ENCODE results near the gene CEP44. TPM values are rescaled to one million over a fixed set of nuclear protein-coding genes. Genes with fewer than 3 reads are reported as not detected.

Gene CEP44
- total RNA-seq, 8 experiments from 2014 or later: 7.4 to 20.8 (median 17.9) TPM

- Histone ChIP-seq H3K4me1 (replicated peaks in 1 of 2) (no peaks in the 10 kb centered on the region), H3K27ac (no peak overlapping the region), H3K4me3 (no peak overlapping the region)
- WGBS, 10 experiments: 20 to 92% (median 37%) methylated on average over 1 of the region's 1 CpG; no CpG with 5 or more reads in 6 of the 10 experiments
- in situ Hi-C loops (cut with MboI; ENCODE audit: low pct_unique_long_range_greater_than_20kb in 2 of 9, low sequenced_read_pairs in 9 of 9, unreplicated experiment in 9 of 9): loop anchor here in 1 of 9 experiments (25.0 kb wide), 1 partner anchor 304 kb away; no protein-coding TSS in a partner anchor
- ATAC-seq (replicated peaks in 6 of 8): no peak
Measured at GRCh38 chr4:174316546-174316945, 32.8 kb downstream of the CEP44 start.

DNA sequence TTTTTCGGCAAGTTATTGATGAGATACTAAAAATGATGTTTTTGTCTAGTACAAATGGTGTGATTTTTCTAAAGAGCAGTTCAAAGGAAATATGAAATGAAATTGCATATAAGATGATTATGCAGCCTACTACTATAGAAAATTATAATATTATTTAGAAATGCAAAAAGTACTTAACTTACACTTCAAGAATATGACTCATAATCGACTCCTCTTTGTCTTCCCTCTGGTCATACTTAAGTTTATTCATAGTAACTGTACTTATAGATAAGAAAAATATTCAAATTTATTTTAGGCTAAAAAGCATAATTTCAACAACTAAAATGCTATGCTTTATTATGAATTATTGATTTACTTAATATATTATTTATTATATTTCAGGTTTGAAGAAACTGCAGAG lies 33.2 kb downstream of the CEP44 start:
- Histone ChIP-seq H3K4me3 (no peak overlapping the region), H3K27ac (no peak overlapping the region), H3K4me1 (replicated peaks in 1 of 2) (no peaks in the 10 kb centered on the region)
- no peak for ATAC-seq (replicated peaks in 6 of 8)
- in situ Hi-C loops (cut with MboI; ENCODE audit: low pct_unique_long_range_greater_than_20kb in 2 of 9, low sequenced_read_pairs in 9 of 9, unreplicated experiment in 9 of 9): loop anchor here in 1 of 9 experiments (25.0 kb wide), 1 partner anchor 305 kb away; no protein-coding TSS in a partner anchor
- WGBS, 10 experiments: 0 to 100% (median 50%) methylated on average over 1 to 2 of the region's 2 CpGs; no CpG with 5 or more reads in 1 of the 10 experiments

- no peak overlapping the region for H3K4me3 ChIP-seq
- in situ Hi-C loops (cut with MboI; ENCODE audit: low pct_unique_long_range_greater_than_20kb in 2 of 9, low sequenced_read_pairs in 9 of 9, unreplicated experiment in 9 of 9): loop anchor here in 1 of 9 experiments (25.0 kb wide), 1 partner anchor 305 kb away; no protein-coding TSS in a partner anchor
- no peak overlapping the region for H3K27ac ChIP-seq
- H3K4me1 ChIP-seq (replicated peaks in 1 of 2): no peaks in the 10 kb centered on the region
- no peak for ATAC-seq (replicated peaks in 6 of 8)
Measured at GRCh38 chr4:174317531-174317930, 33.8 kb downstream of the CEP44 start.

DNA sequence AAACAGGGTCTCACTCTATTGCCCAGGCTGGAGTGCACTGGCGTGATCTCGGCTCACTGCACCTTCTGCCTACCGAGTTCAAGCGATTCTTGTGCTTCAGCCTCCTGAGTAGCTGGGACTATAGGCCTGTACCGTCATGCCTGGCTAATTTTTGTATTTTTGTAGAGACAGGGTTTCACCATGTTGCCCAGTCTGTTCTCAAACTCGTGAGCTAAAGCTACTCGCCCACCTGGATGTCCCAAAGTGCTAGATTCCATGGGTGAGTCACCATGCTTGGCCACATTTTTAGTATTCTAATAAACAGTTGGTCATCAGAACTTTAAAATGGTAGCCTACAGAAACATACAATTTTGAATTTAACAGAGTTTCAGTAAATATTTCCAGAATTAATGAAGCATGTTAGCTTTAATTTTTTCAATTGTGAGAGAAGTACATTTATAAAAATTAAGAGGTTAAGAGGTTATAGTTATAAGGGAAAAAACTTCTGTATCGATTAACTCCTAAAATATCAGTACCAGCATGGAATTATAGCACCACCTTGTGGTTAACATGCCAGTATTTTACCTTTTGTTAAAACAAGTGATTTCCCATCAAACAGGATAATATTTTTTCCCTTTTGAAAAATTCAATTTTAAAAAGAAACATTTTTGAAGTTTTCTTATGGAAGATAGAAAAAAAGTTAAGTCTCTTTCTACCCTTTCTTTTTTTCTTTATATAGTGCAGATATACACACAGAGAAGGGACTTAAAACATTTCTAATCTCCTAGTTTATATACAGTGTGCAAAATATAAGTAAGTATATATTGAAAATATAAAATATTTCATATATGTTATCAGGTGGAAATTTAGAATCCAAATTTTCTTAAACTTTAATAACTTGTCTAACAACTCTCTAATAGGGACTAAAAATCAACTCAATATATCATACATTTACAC lies 35.4 kb downstream of the CEP44 start:
- WGBS, 10 experiments: 0 to 86% (median 69%) methylated on average over 1 to 8 of the region's 8 CpGs; no CpG with 5 or more reads in 1 of the 10 experiments
- no peak for ATAC-seq (replicated peaks in 6 of 8)
- H3K4me1 ChIP-seq (replicated peaks in 1 of 2): no peaks in the 10 kb centered on the region
- H3K27ac ChIP-seq: no peak overlapping the region
- in situ Hi-C loops (cut with MboI; ENCODE audit: low pct_unique_long_range_greater_than_20kb in 2 of 9, low sequenced_read_pairs in 9 of 9, unreplicated experiment in 9 of 9): loop anchor here in 1 of 9 experiments (25.0 kb wide), 1 partner anchor 307 kb away; no protein-coding TSS in a partner anchor
- H3K4me3 ChIP-seq: no peak overlapping the region

DNA sequence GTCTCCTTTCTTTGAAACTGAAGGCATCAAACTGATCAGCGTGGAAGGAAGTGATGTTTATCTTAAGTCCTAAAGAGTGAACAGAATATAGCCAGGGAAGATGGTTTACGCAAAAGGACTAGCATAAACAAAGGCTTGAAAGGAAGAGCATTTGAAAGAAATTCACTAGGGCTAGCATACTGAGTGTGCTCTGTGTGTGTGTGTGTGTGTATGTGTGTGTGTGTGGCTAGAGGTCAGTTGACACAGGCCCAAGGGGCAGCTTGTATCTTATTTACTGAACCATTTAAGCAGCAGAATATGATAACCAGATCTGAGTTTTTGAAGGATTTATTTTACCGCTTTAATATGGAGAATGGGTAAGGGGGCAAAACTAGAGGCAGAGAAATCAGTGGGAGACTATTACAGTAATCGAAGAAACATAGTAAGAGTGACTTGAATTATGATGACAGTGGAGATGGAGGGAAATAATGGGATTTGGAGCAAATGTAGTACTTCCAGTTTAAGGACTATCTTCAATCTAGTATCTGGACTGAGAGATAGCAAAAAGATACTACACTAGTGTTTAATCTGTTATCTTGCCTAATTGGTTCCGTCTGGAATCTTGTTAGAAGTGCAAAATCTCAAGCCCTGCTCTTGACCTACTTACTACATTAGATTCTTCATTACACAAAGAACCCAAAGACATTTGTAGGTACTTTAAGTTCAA lies 36.9 kb downstream of the CEP44 start:
- no peak overlapping the region for H3K4me3 ChIP-seq
- in situ Hi-C loops (cut with MboI; ENCODE audit: low pct_unique_long_range_greater_than_20kb in 2 of 9, low sequenced_read_pairs in 9 of 9, unreplicated experiment in 9 of 9): loop anchor here in 1 of 9 experiments (25.0 kb wide), 1 partner anchor 308 kb away; no protein-coding TSS in a partner anchor
- WGBS, 10 experiments: 83 to 100% (median 93%) methylated on average over 1 to 4 of the region's 5 CpGs; no CpG with 5 or more reads in 1 of the 10 experiments
- ATAC-seq (replicated peaks in 6 of 8): no peak
- no peak overlapping the region for H3K27ac ChIP-seq
- H3K4me1 ChIP-seq (replicated peaks in 1 of 2): no peaks in the 10 kb centered on the region

- no peaks in the 10 kb centered on the region for H3K4me1 ChIP-seq (replicated peaks in 1 of 2)
- in situ Hi-C loops (cut with MboI; ENCODE audit: low pct_unique_long_range_greater_than_20kb in 2 of 9, low sequenced_read_pairs in 9 of 9, unreplicated experiment in 9 of 9): loop anchor here in 1 of 9 experiments (25.0 kb wide), 1 partner anchor 312 kb away; no protein-coding TSS in a partner anchor
- WGBS, 10 experiments: 63 to 100% (median 100%) methylated on average over 1 of the region's 1 CpG; no CpG with 5 or more reads in 7 of the 10 experiments
- no peak for ATAC-seq (replicated peaks in 6 of 8)
- H3K27ac ChIP-seq: no peak overlapping the region
- no peak overlapping the region for H3K4me3 ChIP-seq
Measured at GRCh38 chr4:174324236-174324635, 40.5 kb downstream of the CEP44 start.

DNA sequence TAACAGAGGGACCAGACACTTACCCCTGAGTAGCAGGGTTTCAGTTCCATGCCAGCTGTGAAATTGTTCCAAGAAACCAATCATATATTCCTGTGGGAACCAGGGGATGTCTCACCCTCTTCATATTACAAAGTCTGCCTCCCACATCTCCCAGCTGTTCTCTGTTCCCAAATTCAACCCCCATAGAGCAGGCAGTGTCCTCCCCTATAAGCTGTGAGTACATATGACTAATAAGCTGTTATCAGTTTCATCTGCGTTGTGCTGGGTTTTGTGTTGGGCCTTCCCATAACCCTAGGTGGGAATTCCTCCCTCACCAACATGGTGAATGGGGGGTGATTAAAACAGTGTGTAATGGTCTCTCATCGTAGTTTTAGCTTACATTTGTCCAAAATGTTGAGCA lies 41.0 kb downstream of the CEP44 start:
- in situ Hi-C loops (cut with MboI; ENCODE audit: low pct_unique_long_range_greater_than_20kb in 2 of 9, low sequenced_read_pairs in 9 of 9, unreplicated experiment in 9 of 9): loop anchor here in 1 of 9 experiments (25.0 kb wide), 1 partner anchor 312 kb away; no protein-coding TSS in a partner anchor
- Histone ChIP-seq H3K4me1 (replicated peaks in 1 of 2) (no peaks in the 10 kb centered on the region), H3K27ac (no peak overlapping the region), H3K4me3 (no peak overlapping the region)
- 50 to 88% (median 72%) methylated on average over 1 to 2 of the region's 2 CpGs; no CpG with 5 or more reads in 4 of the 10 experiments for WGBS, 10 experiments
- no peak for ATAC-seq (replicated peaks in 6 of 8)

DNA sequence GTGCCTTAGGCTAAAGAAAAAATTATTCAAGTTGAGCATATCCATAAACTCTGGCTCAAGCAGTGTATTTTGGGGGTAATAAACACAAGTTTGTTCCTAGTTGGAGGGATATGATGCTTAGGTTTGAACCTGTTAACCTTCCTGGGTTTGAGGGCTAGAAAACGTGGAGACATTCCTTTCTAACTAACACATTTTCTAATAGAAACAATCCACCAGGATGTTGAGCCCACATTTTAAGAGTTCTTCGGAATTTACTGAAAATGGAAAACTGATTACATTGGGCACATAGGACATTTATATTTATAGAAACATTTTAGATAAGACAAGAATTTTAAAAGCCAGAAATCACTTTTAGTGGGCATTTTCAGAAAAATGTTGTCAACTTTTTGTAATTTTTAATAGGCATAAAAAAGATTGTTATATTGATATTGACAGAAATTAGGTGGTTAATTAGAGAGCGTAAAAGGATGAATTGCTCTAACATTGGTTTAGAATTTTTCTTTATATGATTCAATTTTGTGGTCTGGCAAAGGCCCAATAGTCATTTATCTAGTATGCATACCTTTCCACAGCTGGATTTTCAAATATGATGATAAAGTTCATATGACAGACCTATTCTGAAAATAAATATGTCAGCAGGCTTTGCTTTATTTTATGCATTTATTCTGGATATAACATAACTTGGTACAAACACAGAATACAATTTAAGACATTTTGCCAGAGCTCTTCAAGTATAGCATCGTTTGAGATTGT lies 49.2 kb downstream of the CEP44 start:
- Histone ChIP-seq H3K4me1 (replicated peaks in 1 of 2) (no peaks in the 10 kb centered on the region), H3K4me3 (no peak overlapping the region), H3K27ac (no peak overlapping the region)
- WGBS, 10 experiments: 55 to 100% (median 92%) methylated on average over 1 to 4 of the region's 4 CpGs; no CpG with 5 or more reads in 1 of the 10 experiments
- in situ Hi-C loops (cut with MboI; ENCODE audit: low pct_unique_long_range_greater_than_20kb in 2 of 9, low sequenced_read_pairs in 9 of 9, unreplicated experiment in 9 of 9): no loop called here
- ATAC-seq (replicated peaks in 6 of 8): no peak

DNA sequence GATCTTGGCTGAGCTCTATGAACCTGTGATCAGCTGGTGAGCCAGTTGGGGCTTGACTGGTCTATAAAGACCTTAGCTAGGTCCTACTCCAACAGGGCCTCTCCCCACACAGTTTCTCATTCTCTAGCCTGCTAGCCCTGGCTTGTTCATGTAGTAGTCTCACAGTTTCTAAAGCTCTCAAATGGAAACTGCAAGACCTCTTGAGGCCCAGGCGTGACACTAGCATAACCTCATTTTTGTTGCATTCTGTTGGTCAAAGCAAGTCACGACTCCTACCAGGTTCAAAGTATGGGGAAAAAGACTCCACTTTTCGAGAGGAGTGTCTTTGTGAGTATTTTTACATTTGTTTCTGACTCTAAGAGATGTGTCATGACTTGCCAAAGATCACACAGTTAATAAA lies 50.9 kb downstream of the CEP44 start:
- 40 to 92% (median 67%) methylated on average over 1 to 2 of the region's 3 CpGs; no CpG with 5 or more reads in 3 of the 10 experiments for WGBS, 10 experiments
- H3K4me3 ChIP-seq: no peak overlapping the region
- ATAC-seq (replicated peaks in 6 of 8): no peak
- no peaks in the 10 kb centered on the region for H3K4me1 ChIP-seq (replicated peaks in 1 of 2)
- in situ Hi-C loops (cut with MboI; ENCODE audit: low pct_unique_long_range_greater_than_20kb in 2 of 9, low sequenced_read_pairs in 9 of 9, unreplicated experiment in 9 of 9): no loop called here
- H3K27ac ChIP-seq: no peak overlapping the region

DNA sequence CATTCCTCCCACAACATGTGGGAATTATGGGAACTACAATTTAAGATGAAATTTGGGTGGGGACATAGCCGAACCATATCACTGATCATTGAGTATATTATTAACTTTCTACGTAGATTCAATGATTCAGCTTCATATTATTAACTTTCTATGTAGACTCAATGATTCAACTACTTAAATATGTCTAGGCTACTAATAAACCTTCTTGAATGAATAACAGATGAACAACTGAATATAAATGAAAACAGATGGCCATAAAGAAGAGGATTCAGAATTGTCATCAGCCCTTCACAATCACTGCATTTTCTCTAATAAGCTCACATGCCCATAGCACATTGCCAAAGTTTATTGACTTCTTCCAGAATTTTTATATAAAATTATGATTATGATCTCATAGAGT lies 57.0 kb downstream of the CEP44 start:
- no peak overlapping the region for H3K4me3 ChIP-seq
- 0 to 94% (median 80%) methylated on average over 1 to 2 of the region's 2 CpGs; no CpG with 5 or more reads in 1 of the 10 experiments for whole genome bisulfite sequencing, 10 experiments
- in situ Hi-C loops (cut with MboI; ENCODE audit: low pct_unique_long_range_greater_than_20kb in 2 of 9, low sequenced_read_pairs in 9 of 9, unreplicated experiment in 9 of 9): no loop called here
- no peaks in the 10 kb centered on the region for H3K4me1 ChIP-seq (replicated peaks in 1 of 2)
- no peak overlapping the region for H3K27ac ChIP-seq
- peak in 1 of 8 experiments; percentile 52 for ATAC-seq (replicated peaks in 6 of 8)

DNA sequence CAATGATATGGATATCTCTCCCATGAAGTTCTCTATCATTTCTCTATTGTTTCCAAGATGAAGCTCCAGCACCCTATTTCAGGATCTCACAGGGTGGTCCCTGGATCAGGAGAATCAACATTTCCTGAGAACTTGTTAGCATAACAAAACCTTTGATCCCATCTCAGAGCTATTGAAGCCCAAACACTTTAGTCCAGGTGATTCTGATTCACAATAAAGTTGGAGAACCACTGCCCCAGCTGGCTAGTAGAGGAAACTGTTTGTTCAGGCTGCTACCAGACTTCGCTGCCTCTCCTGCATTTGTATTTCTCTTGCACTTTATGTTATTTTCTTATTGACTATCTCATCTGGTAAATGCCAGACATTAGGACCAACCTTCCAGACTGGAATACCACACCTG lies 65.4 kb downstream of the CEP44 start:
- ATAC-seq (replicated peaks in 6 of 8): no peak
- in situ Hi-C loops (cut with MboI; ENCODE audit: low pct_unique_long_range_greater_than_20kb in 2 of 9, low sequenced_read_pairs in 9 of 9, unreplicated experiment in 9 of 9): no loop called here
- Histone ChIP-seq H3K27ac (no peak overlapping the region), H3K4me3 (no peak overlapping the region), H3K4me1 (replicated peaks in 1 of 2) (no peaks in the 10 kb centered on the region)
- WGBS, 10 experiments: 71 to 100% (median 100%) methylated on average over 1 of the region's 1 CpG; no CpG with 5 or more reads in 4 of the 10 experiments

DNA sequence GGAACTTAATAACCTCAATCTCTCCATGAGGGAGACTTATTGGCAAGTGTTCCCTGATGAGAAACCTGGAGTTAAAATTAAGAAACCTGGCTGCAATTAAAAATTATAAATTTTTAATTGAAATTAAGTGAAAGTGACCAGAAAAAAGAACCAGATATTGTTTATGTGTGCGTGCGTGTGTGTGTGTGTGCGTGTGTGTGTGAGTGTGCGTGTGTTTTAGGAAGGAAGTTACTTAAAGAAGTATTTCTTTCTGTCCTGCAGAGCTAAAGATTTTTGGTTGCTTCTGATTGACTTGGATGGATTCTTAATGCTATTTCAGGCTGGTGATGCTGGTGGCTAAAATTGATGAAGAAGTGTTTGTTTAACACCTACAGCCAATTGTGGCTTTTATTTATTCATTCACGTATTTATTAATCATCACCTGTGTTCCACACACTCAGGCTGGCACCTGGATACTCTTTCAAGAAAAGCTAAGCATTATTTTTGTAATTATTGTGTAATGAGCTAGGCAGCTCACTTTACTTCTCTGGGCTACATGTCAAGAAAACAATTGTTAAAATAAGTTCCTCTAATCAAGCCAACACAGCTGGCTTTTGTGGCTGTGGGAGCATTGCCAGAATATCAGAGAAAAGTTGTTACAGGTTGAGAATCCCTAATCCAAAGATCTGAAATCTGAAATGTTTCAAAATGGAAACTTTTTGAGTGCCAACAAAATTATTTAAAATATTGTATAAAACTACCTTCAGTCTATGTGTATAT lies 68.5 kb downstream of the CEP44 start:
- Histone ChIP-seq H3K4me1 (replicated peaks in 1 of 2) (no peaks in the 10 kb centered on the region), H3K27ac (no peak overlapping the region), H3K4me3 (no peak overlapping the region)
- 33 to 96% (median 82%) methylated on average over 1 to 5 of the region's 5 CpGs for WGBS, 10 experiments
- no peak for ATAC-seq (replicated peaks in 6 of 8)
- in situ Hi-C loops (cut with MboI; ENCODE audit: low pct_unique_long_range_greater_than_20kb in 2 of 9, low sequenced_read_pairs in 9 of 9, unreplicated experiment in 9 of 9): loop anchor here in 4 of 9 experiments (25.0 kb wide), 4 partner anchors 260 to 1185 kb away; no protein-coding TSS in a partner anchor

Data from motor neuron (in vitro differentiated cells).